Endothelial cell of umbilical vein (primary cell): ENCODE measurements around the gene SRP68. TPM values are rescaled to one million over a fixed set of nuclear protein-coding genes. Genes with fewer than 3 reads are reported as not detected.

Source experiments
- BruUV-seq: library from RNA; stranded (reverse); fragments of 400-500 nt; replicated peaks from 2 replicates; lab custom pipeline; 2021; lab: Mats Ljungman, UMichigan
- CTCF ChIA-PET: fragments of 300-600, 350-600 bp; sonication (Branson Sonifier 250); formaldehyde crosslinking; loops from one replicate; lab custom pipeline; 2021; ENCODE audit warnings: antibody characterized with exemption, inconsistent platforms; lab: Charles Lee
- POLR2A ChIA-PET: fragments of 300-600, 350-600 bp; sonication (Branson Sonifier 250); formaldehyde crosslinking; loops from one replicate; lab custom pipeline; 2021; ENCODE audit warnings: antibody characterized with exemption, inconsistent platforms; lab: Charles Lee
- DNase-seq: peaks from one replicate; pipeline ENCODE4 v3.0.0-alpha.2; 2011; ENCODE audit warnings: low read depth, low spot score
- FAIRE-seq: peaks from 2 replicates; lab custom pipeline; 2011; peaks lifted over from hg19 to GRCh38; lab: Jason Lieb, UNC
- H2AFZ ChIP-seq: 2 replicates; pipeline ENCODE4 v1.6.0; 2012; ENCODE audit warnings: low read depth, low read length, control low read depth, inconsistent platforms
- H3K27ac ChIP-seq: 2 replicates; pipeline ENCODE4 v1.5.1; 2011; ENCODE audit warnings: low read depth, mild to moderate bottlenecking, control low read depth, low read length, moderate library complexity; ENCODE audit not compliant: insufficient read depth
- H3K27me3 ChIP-seq, 2 experiments: 2 replicates each; pipeline versions ENCODE4 v1.6.0 to v1.6.1; 2011; ENCODE audit warnings: low read length in 2 of 2, mixed read lengths in 1 of 2; ENCODE audit not compliant: control insufficient read depth in 2 of 2, insufficient read depth in 2 of 2
- H3K36me3 ChIP-seq, 2 experiments: 2 replicates in 1 of 2; 3 replicates in 1 of 2; pipeline ENCODE4 v1.5.1; 2011; ENCODE audit warnings: low read length in 2 of 2, mild to moderate bottlenecking in 1 of 2, moderate library complexity in 1 of 2; ENCODE audit not compliant: control insufficient read depth in 2 of 2, insufficient read depth in 2 of 2; ENCODE audit errors: extremely low read depth in 1 of 2
- H3K4me1 ChIP-seq: 3 replicates; pipeline ENCODE4 v1.5.1; 2011; ENCODE audit warnings: mild to moderate bottlenecking, low read length; ENCODE audit not compliant: control insufficient read depth, insufficient read depth; ENCODE audit errors: extremely low read depth
- H3K4me2 ChIP-seq: 2 replicates; pipeline ENCODE4 v1.6.1; 2011; ENCODE audit warnings: low read length, control low read depth, mixed read lengths; ENCODE audit not compliant: insufficient read depth
- H3K4me3 ChIP-seq, 3 experiments: fragments of 200-600 bp in 1 of 3; sonication (generic), shearing (Covaris generic) in 1 of 3; replicated peaks in 1 of 3; 2 replicates each; pipeline ENCODE4 v1.5.1; 2011 to 2016; ENCODE audit warnings: control low read depth in 3 of 3, low read length in 3 of 3, mild to moderate bottlenecking in 2 of 3, inconsistent platforms in 1 of 3, low read depth in 1 of 3, moderate library complexity in 1 of 3; ENCODE audit not compliant: insufficient read depth in 1 of 3
- H3K79me2 ChIP-seq: 2 replicates; pipeline ENCODE4 v1.6.0; 2012; ENCODE audit warnings: low read length, inconsistent platforms; ENCODE audit not compliant: control insufficient read depth, insufficient read depth
- H3K9ac ChIP-seq: replicated peaks from 2 replicates; pipeline ENCODE3; 2011; ENCODE audit warnings: low read length, control low read depth; ENCODE audit not compliant: insufficient read depth; ENCODE audit errors: extremely low read depth
- H3K9me1 ChIP-seq: replicated peaks from 3 replicates; pipeline ENCODE4 v1.6.0; 2011; ENCODE audit warnings: mild to moderate bottlenecking, low read length; ENCODE audit not compliant: control insufficient read depth, insufficient read depth; ENCODE audit errors: extremely low read depth
- H3K9me3 ChIP-seq: replicated peaks from 2 replicates; pipeline ENCODE4 v1.5.1; 2012; ENCODE audit warnings: low read length, inconsistent platforms; ENCODE audit not compliant: control insufficient read depth, insufficient read depth
- H4K20me1 ChIP-seq: replicated peaks from 2 replicates; pipeline ENCODE3; 2011; ENCODE audit warnings: mild to moderate bottlenecking, low read length; ENCODE audit not compliant: control insufficient read depth, insufficient read depth; ENCODE audit errors: extremely low read depth
- EZH2 ChIP-seq: IDR thresholded peaks from 2 replicates; pipeline ENCODE4 v1.6.1; 2012; ENCODE audit warnings: borderline replicate concordance, low read depth, mild to moderate bottlenecking, moderate library complexity, low read length, inconsistent platforms; ENCODE audit not compliant: severe bottlenecking
- FOS ChIP-seq: IDR thresholded peaks from 2 replicates; pipeline ENCODE4 v1.6.1; 2011; ENCODE audit warnings: mild to moderate bottlenecking, low read length, moderate library complexity, borderline replicate concordance; ENCODE audit not compliant: insufficient read depth
- GATA2 ChIP-seq: IDR thresholded peaks from 2 replicates; pipeline ENCODE4 v1.7.0; 2011; ENCODE audit warnings: low read depth, mild to moderate bottlenecking, moderate library complexity, mixed read lengths, low read length; ENCODE audit not compliant: insufficient read length, insufficient read depth
- JUN ChIP-seq: IDR thresholded peaks from 2 replicates; pipeline ENCODE4 v1.6.1; 2011; ENCODE audit warnings: borderline replicate concordance, low read depth; ENCODE audit not compliant: insufficient read length, insufficient read depth
- MAX ChIP-seq: IDR thresholded peaks from 2 replicates; pipeline ENCODE4 v1.6.1; 2011; ENCODE audit not compliant: insufficient read depth, insufficient read length
- MYC ChIP-seq: IDR thresholded peaks from one replicate; pipeline ENCODE4 v1.6.1; 2011; ENCODE audit warnings: mild to moderate bottlenecking, low read depth, low read length
- POLR2A ChIP-seq: IDR thresholded peaks from 2 replicates; pipeline ENCODE4 v1.6.1; 2012; ENCODE audit warnings: low read depth, mild to moderate bottlenecking, control low read depth, low read length
- POLR2AphosphoS5 ChIP-seq: IDR thresholded peaks from 2 replicates; pipeline ENCODE4 v1.6.1; 2012; ENCODE audit warnings: low read depth, mild to moderate bottlenecking, control low read depth, low read length, moderate library complexity; ENCODE audit not compliant: insufficient read depth
- dilution Hi-C: fragments of 300-500 bp; cut with MboI; formaldehyde crosslinking; loops from one replicate; pipeline ENCODE4 v1.15.0; 2019; ENCODE audit warnings: low sequenced_read_pairs; ENCODE audit not compliant: extremely low pct_ligation_motif_present
- intact Hi-C: fragments of 100-400 bp; cut with micrococcal nuclease; formaldehyde crosslinking; loops from one replicate; pipeline ENCODE4 v1.10.0; 2022
- polyA plus RNA-seq, 4 experiments: library from polyadenylated mRNA; depleted of rRNA in 3 of 4; stranded (reverse) in 3 of 4; unstranded in 1 of 4; fragments of >200 nt; gene quantifications; 2 replicates each; pipeline versions ENCODE4 v1.2.1 to v1.2.3, GENCODE V29; 2011 to 2012; ENCODE audit warnings: missing spikeins in 1 of 4
- total RNA-seq: library from RNA; stranded (reverse); gene quantifications from 2 replicates; pipeline ENCODE4 v1.2.3, GENCODE V29; 2021
- TF ChIP-seq, protein P1 (sequence below), 2 donors: IDR thresholded peaks; 1 replicate in 1 of 2; 2 replicates in 1 of 2; pipeline ENCODE4 v1.5.1; 2011; ENCODE audit warnings: low read length in 2 of 2, mild to moderate bottlenecking in 2 of 2, moderate library complexity in 2 of 2, control low read depth in 1 of 2, inconsistent platforms in 1 of 2, low read depth in 1 of 2; ENCODE audit not compliant: insufficient read depth in 1 of 2; ENCODE audit errors: extremely low read depth in 1 of 2

The SRP68 gene
- total and polyA plus RNA-seq, 2 donors (not counting 3 experiments of a cell fraction or from before 2014, with no cell fraction given) = 64.6 to 81.7 TPM

DNA sequence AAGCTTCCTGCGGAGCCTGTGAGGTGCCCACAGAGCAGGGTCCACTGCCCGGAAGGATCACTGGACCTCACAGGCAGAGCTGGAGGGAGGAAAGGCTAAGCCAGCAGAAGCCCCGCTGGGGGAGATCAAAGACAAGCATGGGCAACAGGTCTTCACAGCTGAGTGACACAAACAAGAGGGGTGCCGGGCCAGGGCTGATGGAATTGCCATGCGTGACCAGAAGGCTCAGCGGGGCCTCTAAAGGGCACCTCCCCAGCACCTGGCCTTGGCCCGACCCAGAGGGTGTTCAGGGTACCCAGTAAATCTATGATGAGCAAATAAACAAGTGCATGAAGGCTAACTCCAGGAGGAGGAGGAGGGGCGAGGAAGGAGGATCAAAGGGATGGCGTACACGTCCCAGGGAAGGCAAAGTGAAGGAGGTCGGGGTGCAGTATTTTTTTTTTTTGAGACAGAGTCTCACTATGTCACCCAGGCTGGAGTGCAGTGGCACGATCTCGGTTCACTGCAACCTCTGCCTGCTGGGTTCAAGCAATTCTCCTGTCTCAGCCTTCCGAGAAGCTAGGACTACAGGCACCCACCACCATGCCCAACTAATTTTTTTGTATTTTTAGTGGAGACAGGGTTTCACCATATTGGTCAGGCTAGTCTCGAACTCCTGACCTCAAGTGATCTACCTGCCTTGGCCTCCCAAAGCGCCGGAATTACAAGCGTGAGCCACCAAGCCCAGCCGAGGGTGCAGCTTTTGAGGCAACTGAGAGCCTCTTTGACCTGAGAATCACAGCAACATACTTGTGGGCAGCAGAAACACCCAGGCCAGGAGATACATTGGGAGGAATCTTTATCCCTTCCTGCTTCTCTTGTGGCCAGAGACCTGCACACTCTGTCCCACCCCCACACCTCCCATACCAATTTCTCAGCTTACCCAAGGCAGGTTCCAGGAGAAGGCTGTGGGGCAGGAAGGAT, 47.4 kb upstream of the SRP68 start:
- Histone ChIP-seq H3K9ac (no peak overlapping the region), H3K9me1 (no peaks in the 10 kb centered on the region), H2AFZ (no peak overlapping the region), H3K27me3 (no peaks in the 10 kb centered on the region), H3K79me2 (no peaks in the 10 kb centered on the region), H3K4me1 (peaks cover 3% of the 10 kb centered on the region), H3K9me3 (no peaks in the 10 kb centered on the region), H3K27ac (no peak overlapping the region), H3K36me3 (no peaks in the 10 kb centered on the region), H3K4me3 (no peak overlapping the region), H3K4me2 (no peak overlapping the region), H4K20me1 (no peaks in the 10 kb centered on the region)
- ChIA-PET POLR2A (no interaction called here), CTCF (interaction anchor here (0.9 to 14.5 kb wide), 5 partner anchors 17 to 278 kb away, joined by 3 to 320 read pairs (median 5); no protein-coding TSS in a partner anchor)
- dilution Hi-C loops (no loop called here), intact Hi-C loops (loop anchor here (5.0 kb wide), 2 partner anchors 143 to 178 kb away; no protein-coding TSS in a partner anchor)
- TF ChIP-seq MAX (no peak), GATA2 (no peak), POLR2A (no peak), JUN (no peak), FOS (no peak), POLR2AphosphoS5 (no peak), EZH2 (no peak), MYC (no peak)
- TF ChIP-seq, protein P1, sequence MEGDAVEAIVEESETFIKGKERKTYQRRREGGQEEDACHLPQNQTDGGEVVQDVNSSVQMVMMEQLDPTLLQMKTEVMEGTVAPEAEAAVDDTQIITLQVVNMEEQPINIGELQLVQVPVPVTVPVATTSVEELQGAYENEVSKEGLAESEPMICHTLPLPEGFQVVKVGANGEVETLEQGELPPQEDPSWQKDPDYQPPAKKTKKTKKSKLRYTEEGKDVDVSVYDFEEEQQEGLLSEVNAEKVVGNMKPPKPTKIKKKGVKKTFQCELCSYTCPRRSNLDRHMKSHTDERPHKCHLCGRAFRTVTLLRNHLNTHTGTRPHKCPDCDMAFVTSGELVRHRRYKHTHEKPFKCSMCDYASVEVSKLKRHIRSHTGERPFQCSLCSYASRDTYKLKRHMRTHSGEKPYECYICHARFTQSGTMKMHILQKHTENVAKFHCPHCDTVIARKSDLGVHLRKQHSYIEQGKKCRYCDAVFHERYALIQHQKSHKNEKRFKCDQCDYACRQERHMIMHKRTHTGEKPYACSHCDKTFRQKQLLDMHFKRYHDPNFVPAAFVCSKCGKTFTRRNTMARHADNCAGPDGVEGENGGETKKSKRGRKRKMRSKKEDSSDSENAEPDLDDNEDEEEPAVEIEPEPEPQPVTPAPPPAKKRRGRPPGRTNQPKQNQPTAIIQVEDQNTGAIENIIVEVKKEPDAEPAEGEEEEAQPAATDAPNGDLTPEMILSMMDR (IDR thresholded peaks at IDR 0.05; ENCODE audit: extremely low read depth in 1 of 2, insufficient read depth in 1 of 2, low read depth in 1 of 2, low read length in 2 of 2) = no peak
- BruUV-seq = no TSS peak
- FAIRE-seq (no peak), DNase-seq (no peak)
